ENCODE measurements around the gene SUFU. TPM values are rescaled to one million over a fixed set of nuclear protein-coding genes. Genes with fewer than 3 reads are reported as not detected.

SUFU gene
- total RNA-seq, 1 donor from 2014 or later = 17.3 TPM

DNA sequence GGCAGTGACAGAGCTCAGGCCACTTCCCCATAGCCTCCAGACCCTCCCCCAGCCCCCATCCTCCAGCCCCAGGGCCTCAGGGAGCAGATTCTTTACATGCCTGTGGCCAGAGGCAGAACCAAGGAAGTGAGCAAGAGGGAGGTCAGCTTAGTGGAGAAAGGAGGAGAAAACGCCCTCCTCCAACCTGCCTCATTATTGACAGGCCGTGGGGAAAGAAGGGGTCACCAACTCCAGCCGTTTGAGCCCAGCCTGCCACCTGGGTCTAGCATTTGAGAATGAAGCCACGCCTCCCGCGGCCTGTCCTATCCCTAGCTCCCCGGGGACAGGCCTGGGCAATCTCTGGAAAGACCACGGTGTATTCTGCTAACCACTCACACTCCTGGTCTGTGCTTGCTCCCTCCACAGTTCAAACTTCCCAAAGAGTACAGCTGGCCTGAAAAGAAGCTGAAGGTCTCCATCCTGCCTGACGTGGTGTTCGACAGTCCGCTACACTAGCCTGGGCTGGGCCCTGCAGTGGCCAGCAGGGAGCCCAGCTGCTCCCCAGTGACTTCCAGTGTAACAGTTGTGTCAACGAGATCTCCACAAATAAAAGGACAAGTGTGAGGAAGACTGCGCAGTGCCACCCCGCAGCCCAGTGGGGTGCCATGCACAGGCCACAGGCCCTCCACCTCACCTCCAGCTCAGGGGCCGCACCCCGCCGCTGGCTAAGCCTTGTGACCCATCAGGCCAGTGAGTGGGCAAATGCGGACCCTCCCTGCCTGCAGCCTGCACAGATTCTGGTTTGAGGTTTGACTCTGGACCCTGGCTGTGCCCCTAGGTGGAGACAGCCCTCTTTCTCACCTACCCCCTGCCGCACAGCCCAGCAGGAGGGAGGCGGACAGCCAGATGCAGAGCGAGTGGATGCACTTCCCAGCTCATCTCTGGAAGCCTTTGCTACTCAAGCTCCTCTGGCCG is 126.2 kb downstream of the SUFU start:
- no peak for DNase-seq (ENCODE audit: low spot score in 2 of 2)
- H3K4me1 ChIP-seq = peaks cover 51 to 80% of the 10 kb centered on the region in 2 donors
- peak overlapping the region; percentile 92 to 95 for H3K27ac ChIP-seq

DNA sequence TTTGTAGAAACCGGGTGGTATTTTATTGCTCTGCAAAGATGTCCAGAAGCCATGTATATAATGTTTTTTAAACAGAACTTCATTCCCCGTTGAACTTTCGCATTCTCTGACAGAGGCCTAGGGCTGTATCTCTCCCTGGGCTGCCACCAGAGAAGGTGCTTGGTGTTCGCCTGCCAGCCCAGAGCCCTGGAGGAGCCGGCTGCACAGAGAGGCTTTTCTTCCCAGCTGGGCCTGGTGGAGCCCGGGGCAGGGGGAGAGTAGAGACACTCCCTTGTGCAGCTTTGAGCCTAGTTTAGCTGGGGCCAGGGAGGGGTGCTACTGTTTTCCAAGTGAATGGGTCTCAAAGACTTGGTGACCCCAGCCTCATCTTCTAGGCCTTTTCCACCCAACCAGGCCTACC is 126.9 kb downstream of the SUFU start:
- no peak for TF ChIP-seq CTCF (IDR thresholded peaks at IDR 0.05)
- peak overlapping the region in 1 of 2 donors; percentile 95 for H3K27ac ChIP-seq
- H3K9me3 ChIP-seq = no peaks in the 10 kb centered on the region
- intact Hi-C loops (cut with DNase I) = no loop called here
- peaks cover 44 to 73% of the 10 kb centered on the region in 2 donors for H3K4me1 ChIP-seq
- no peaks in the 10 kb centered on the region for H3K27me3 ChIP-seq
- DNase-seq (ENCODE audit: low spot score in 2 of 2) = no peak
- peaks cover 0 to 6% of the 10 kb centered on the region in 2 donors for H3K36me3 ChIP-seq
- no peak overlapping the region for H3K4me3 ChIP-seq

More for the DNA sequence above, 126.2 kb downstream of the SUFU start:
- intact Hi-C loops (cut with DNase I) = no loop called here
- no peak overlapping the region for H3K4me3 ChIP-seq
- H3K36me3 ChIP-seq = peaks cover 0 to 6% of the 10 kb centered on the region in 2 donors
- no peaks in the 10 kb centered on the region for H3K9me3 ChIP-seq
- no peak for TF ChIP-seq CTCF (IDR thresholded peaks at IDR 0.05)
- no peaks in the 10 kb centered on the region for H3K27me3 ChIP-seq

DNA sequence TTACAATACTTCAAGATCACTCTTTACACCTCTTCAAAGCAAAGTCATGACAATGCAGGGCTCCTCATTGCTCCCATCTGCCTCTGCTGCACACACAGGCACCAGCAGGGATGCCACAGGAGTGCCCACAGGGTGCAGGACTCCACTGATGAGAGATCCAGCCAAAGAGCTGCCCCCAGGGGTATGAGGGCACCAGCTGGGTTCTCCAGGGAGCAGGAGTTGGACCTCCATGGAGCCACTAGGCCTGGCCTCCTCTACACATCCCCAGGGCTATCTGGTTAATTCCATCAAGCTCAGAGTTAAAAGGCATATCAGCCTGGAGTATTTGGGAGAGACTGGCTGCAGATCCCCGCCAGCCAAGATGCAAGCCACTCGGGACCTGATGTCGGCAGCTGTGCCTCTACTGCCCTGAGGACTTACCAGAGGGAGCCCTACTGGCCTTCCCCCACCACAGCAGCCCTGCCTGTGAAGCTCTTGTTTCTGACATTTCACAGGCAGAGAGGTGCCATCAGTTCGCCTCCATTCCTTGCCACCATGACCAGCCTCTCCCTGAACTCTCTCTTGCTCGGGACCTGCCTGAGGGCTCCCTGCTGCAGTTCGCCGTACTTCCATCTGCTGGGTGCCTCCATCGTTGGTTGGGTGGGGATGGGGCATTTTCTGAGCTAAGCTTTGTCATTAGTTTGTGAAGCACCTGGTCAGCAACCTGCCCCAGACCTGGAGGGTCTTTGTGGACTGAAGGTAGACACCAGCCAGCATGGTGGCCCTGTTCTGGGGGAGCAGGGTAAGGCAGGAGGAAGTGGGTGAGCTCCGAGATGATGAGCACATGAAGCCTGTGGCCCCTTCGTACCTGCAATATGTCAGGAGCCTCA is 128.0 kb downstream of the SUFU start:
- no peak for DNase-seq (ENCODE audit: low spot score in 2 of 2)
- Histone ChIP-seq H3K9me3 (no peaks in the 10 kb centered on the region), H3K4me1 (peaks cover 36 to 62% of the 10 kb centered on the region in 2 donors), H3K27me3 (no peaks in the 10 kb centered on the region), H3K27ac (peak overlapping the region; percentile 88 to 95), H3K36me3 (peaks cover 0 to 6% of the 10 kb centered on the region in 2 donors), H3K4me3 (no peak overlapping the region)
- intact Hi-C loops (cut with DNase I) = no loop called here
- TF ChIP-seq CTCF (IDR thresholded peaks at IDR 0.05) = no peak

- H3K4me3 ChIP-seq = no peak overlapping the region
- H3K9me3 ChIP-seq = no peaks in the 10 kb centered on the region
- intact Hi-C loops (cut with DNase I) = no loop called here
- no peak for TF ChIP-seq CTCF (IDR thresholded peaks at IDR 0.05)
- H3K4me1 ChIP-seq = peaks cover 28 to 54% of the 10 kb centered on the region in 2 donors
- H3K27me3 ChIP-seq = no peaks in the 10 kb centered on the region
- no peak for DNase-seq (ENCODE audit: low spot score in 2 of 2)
- peaks cover 0 to 6% of the 10 kb centered on the region in 2 donors for H3K36me3 ChIP-seq
- peak overlapping the region; percentile 88 to 95 for H3K27ac ChIP-seq
Measured at GRCh38 chr10:102632394-102633111, 128.8 kb downstream of the SUFU start.

DNA sequence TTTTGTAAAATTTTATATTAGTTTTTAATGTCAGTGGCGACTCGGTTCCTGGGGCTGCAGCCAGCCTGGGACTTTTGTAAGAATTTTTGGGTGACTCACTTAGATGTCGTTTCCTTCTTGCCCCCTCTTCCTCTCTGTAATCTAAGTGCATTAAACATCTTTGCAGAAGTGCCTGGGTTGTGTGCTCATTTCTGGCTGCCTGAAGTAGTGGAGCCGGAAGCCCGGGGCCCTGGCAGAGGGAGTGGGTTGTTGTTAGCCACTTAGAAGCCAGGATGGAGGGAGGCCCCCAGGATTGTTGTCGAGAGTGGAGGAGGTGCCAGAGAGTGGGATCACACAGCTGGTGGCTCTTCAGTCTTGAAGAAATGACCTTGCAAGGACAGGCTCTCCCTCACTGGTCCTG is 129.5 kb downstream of the SUFU start:
- intact Hi-C loops (cut with DNase I) = no loop called here
- Histone ChIP-seq H3K27me3 (no peaks in the 10 kb centered on the region), H3K9me3 (no peaks in the 10 kb centered on the region), H3K27ac (peak overlapping the region; percentile 88 to 95), H3K36me3 (peaks cover 0 to 6% of the 10 kb centered on the region in 2 donors), H3K4me3 (no peak overlapping the region), H3K4me1 (peaks cover 22 to 47% of the 10 kb centered on the region in 2 donors)
- no peak for TF ChIP-seq CTCF (IDR thresholded peaks at IDR 0.05)
- no peak for DNase-seq (ENCODE audit: low spot score in 2 of 2)

Data from ascending aorta (tissue), 2 donors.